ENCODE data around the gene SEC31A. TPM values are rescaled to one million over a fixed set of nuclear protein-coding genes. Genes with fewer than 3 reads are reported as not detected.
A peak's percentile ranks its signal among the peaks of the same experiment; 100 is the strongest.
"Not testable (repeated sequence)": the region's sequence is repeated elsewhere in the genome, so short reads cannot be mapped to it uniquely, and the experiment has no call there.

SEC31A gene
- total RNA-seq, 1 donor from 2014 or later: 123 TPM

- H3K36me3 Mint-ChIP-seq (ENCODE audit: low read depth): peaks cover 45% of the 10 kb centered on the region
- H3K4me1 Mint-ChIP-seq (ENCODE audit: low read depth): peaks cover 14% of the 10 kb centered on the region
- H3K9me3 Mint-ChIP-seq: no peaks in the 10 kb centered on the region
- H3K4me3 Mint-ChIP-seq: no peak overlapping the region
- DNase-seq (ENCODE audit: low spot score): no peak
- intact Hi-C loops (cut with micrococcal nuclease): loop anchor here (1.0 to 10.0 kb wide), 6 partner anchors 39 to 430 kb away; partner anchors contain the start of genes COPS4, COQ2, SEC31A and THAP9
- H3K27me3 Mint-ChIP-seq (ENCODE audit: insufficient read depth): no peaks in the 10 kb centered on the region
- H3K27ac Mint-ChIP-seq: peak overlapping the region; percentile 73
Observed at GRCh38 chr4:82851885-82852750, 38.8 kb downstream of the SEC31A start.

GRCh38 chr4:82851318-82851717 lies 39.6 kb downstream of the SEC31A start:
- H3K27me3 Mint-ChIP-seq (ENCODE audit: insufficient read depth): no peaks in the 10 kb centered on the region
- H3K27ac Mint-ChIP-seq: no peak overlapping the region
- intact Hi-C loops (cut with micrococcal nuclease): loop anchor here (5.0 to 10.0 kb wide), 3 partner anchors 186 to 431 kb away; partner anchors contain the start of genes COPS4 and COQ2
- no peak for DNase-seq (ENCODE audit: low spot score)
- H3K4me3 Mint-ChIP-seq: no peak overlapping the region
- H3K9me3 Mint-ChIP-seq: no peaks in the 10 kb centered on the region
- H3K36me3 Mint-ChIP-seq (ENCODE audit: low read depth): peaks cover 48% of the 10 kb centered on the region
- H3K4me1 Mint-ChIP-seq (ENCODE audit: low read depth): peaks cover 14% of the 10 kb centered on the region

GRCh38 chr4:82850684-82851083 lies 40.3 kb downstream of the SEC31A start:
- Mint-ChIP-seq H3K27me3 (ENCODE audit: insufficient read depth) (no peaks in the 10 kb centered on the region), H3K9me3 (no peaks in the 10 kb centered on the region), H3K36me3 (ENCODE audit: low read depth) (peaks cover 47% of the 10 kb centered on the region), H3K4me3 (no peak overlapping the region), H3K27ac (peak overlapping the region; percentile 11), H3K4me1 (ENCODE audit: low read depth) (peaks cover 14% of the 10 kb centered on the region)
- intact Hi-C loops (cut with micrococcal nuclease): loop anchor here (5.0 to 10.0 kb wide), 3 partner anchors 187 to 432 kb away; partner anchors contain the start of genes COPS4 and COQ2
- no peak for DNase-seq (ENCODE audit: low spot score)

GRCh38 chr4:82848706-82849105 lies 42.2 kb downstream of the SEC31A start:
- no peak overlapping the region for H3K4me3 Mint-ChIP-seq
- no peak for DNase-seq (ENCODE audit: low spot score)
- no peaks in the 10 kb centered on the region for H3K9me3 Mint-ChIP-seq
- H3K27ac Mint-ChIP-seq: no peak overlapping the region
- intact Hi-C loops (cut with micrococcal nuclease): no loop called here
- H3K27me3 Mint-ChIP-seq (ENCODE audit: insufficient read depth): no peaks in the 10 kb centered on the region
- H3K4me1 Mint-ChIP-seq (ENCODE audit: low read depth): peaks cover 14% of the 10 kb centered on the region
- H3K36me3 Mint-ChIP-seq (ENCODE audit: low read depth): peaks cover 48% of the 10 kb centered on the region

GRCh38 chr4:82842593-82842992 lies 48.4 kb downstream of the SEC31A start:
- H3K9me3 Mint-ChIP-seq: no peaks in the 10 kb centered on the region
- H3K27ac Mint-ChIP-seq: no peak overlapping the region
- intact Hi-C loops (cut with micrococcal nuclease): no loop called here
- no peaks in the 10 kb centered on the region for H3K27me3 Mint-ChIP-seq (ENCODE audit: insufficient read depth)
- no peak overlapping the region for H3K4me3 Mint-ChIP-seq
- H3K4me1 Mint-ChIP-seq (ENCODE audit: low read depth): no peaks in the 10 kb centered on the region
- DNase-seq (ENCODE audit: low spot score): no peak
- H3K36me3 Mint-ChIP-seq (ENCODE audit: low read depth): peaks cover 41% of the 10 kb centered on the region

GRCh38 chr4:82839624-82840023 lies 51.3 kb downstream of the SEC31A start:
- intact Hi-C loops (cut with micrococcal nuclease): no loop called here
- Mint-ChIP-seq H3K9me3 (no peaks in the 10 kb centered on the region), H3K27ac (no peak overlapping the region), H3K4me3 (no peak overlapping the region), H3K36me3 (ENCODE audit: low read depth) (peaks cover 34% of the 10 kb centered on the region), H3K4me1 (ENCODE audit: low read depth) (no peaks in the 10 kb centered on the region), H3K27me3 (ENCODE audit: insufficient read depth) (no peaks in the 10 kb centered on the region)
- DNase-seq (ENCODE audit: low spot score): no peak

GRCh38 chr4:82833696-82834313 lies 57.1 kb downstream of the SEC31A start:
- Mint-ChIP-seq H3K27ac (no peak overlapping the region), H3K4me3 (no peak overlapping the region), H3K4me1 (ENCODE audit: low read depth) (no peaks in the 10 kb centered on the region), H3K36me3 (ENCODE audit: low read depth) (peaks cover 36% of the 10 kb centered on the region), H3K9me3 (no peaks in the 10 kb centered on the region), H3K27me3 (ENCODE audit: insufficient read depth) (no peaks in the 10 kb centered on the region)
- intact Hi-C loops (cut with micrococcal nuclease): no loop called here
- no peak for DNase-seq (ENCODE audit: low spot score)

- H3K9me3 Mint-ChIP-seq; H3K27me3 Mint-ChIP-seq (ENCODE audit: insufficient read depth); H3K4me1 Mint-ChIP-seq (ENCODE audit: low read depth); H3K27ac Mint-ChIP-seq; DNase-seq (ENCODE audit: low spot score); intact Hi-C loops (cut with micrococcal nuclease); H3K4me3 Mint-ChIP-seq: not testable (repeated sequence)
- peaks cover 32% of the 10 kb centered on the region for H3K36me3 Mint-ChIP-seq (ENCODE audit: low read depth)
Observed at GRCh38 chr4:82833060-82833459, 57.9 kb downstream of the SEC31A start.

GRCh38 chr4:82825425-82825824 lies 65.5 kb downstream of the SEC31A start:
- H3K36me3 Mint-ChIP-seq (ENCODE audit: low read depth): peaks cover 37% of the 10 kb centered on the region
- H3K4me1 Mint-ChIP-seq (ENCODE audit: low read depth): peaks cover 7% of the 10 kb centered on the region
- no peak for DNase-seq (ENCODE audit: low spot score)
- H3K9me3 Mint-ChIP-seq: no peaks in the 10 kb centered on the region
- H3K27ac Mint-ChIP-seq: no peak overlapping the region
- H3K27me3 Mint-ChIP-seq (ENCODE audit: insufficient read depth): no peaks in the 10 kb centered on the region
- H3K4me3 Mint-ChIP-seq: no peak overlapping the region
- intact Hi-C loops (cut with micrococcal nuclease): no loop called here

GRCh38 chr4:82823062-82823461 lies 67.9 kb downstream of the SEC31A start:
- no peaks in the 10 kb centered on the region for H3K27me3 Mint-ChIP-seq (ENCODE audit: insufficient read depth)
- intact Hi-C loops (cut with micrococcal nuclease): no loop called here
- no peak overlapping the region for H3K27ac Mint-ChIP-seq
- no peaks in the 10 kb centered on the region for H3K9me3 Mint-ChIP-seq
- DNase-seq (ENCODE audit: low spot score): no peak
- H3K4me1 Mint-ChIP-seq (ENCODE audit: low read depth): peaks cover 10% of the 10 kb centered on the region
- H3K4me3 Mint-ChIP-seq: no peak overlapping the region
- H3K36me3 Mint-ChIP-seq (ENCODE audit: low read depth): peaks cover 49% of the 10 kb centered on the region

- Mint-ChIP-seq H3K9me3 (no peaks in the 10 kb centered on the region), H3K27me3 (ENCODE audit: insufficient read depth) (no peaks in the 10 kb centered on the region), H3K4me1 (ENCODE audit: low read depth) (peaks cover 10% of the 10 kb centered on the region), H3K27ac (peak overlapping the region; percentile 23), H3K36me3 (ENCODE audit: low read depth) (peaks cover 47% of the 10 kb centered on the region), H3K4me3 (no peak overlapping the region)
- no peak for DNase-seq (ENCODE audit: low spot score)
- intact Hi-C loops (cut with micrococcal nuclease): no loop called here
Observed at GRCh38 chr4:82820689-82821088, 70.3 kb downstream of the SEC31A start.

GRCh38 chr4:82818664-82819662 lies 72.0 kb downstream of the SEC31A start:
- Mint-ChIP-seq H3K36me3 (ENCODE audit: low read depth) (peaks cover 37% of the 10 kb centered on the region), H3K27me3 (ENCODE audit: insufficient read depth) (no peaks in the 10 kb centered on the region), H3K27ac (no peak overlapping the region), H3K4me1 (ENCODE audit: low read depth) (peaks cover 10% of the 10 kb centered on the region), H3K4me3 (no peak overlapping the region), H3K9me3 (no peaks in the 10 kb centered on the region)
- intact Hi-C loops (cut with micrococcal nuclease): no loop called here
- no peak for DNase-seq (ENCODE audit: low spot score)
